Activated CD4-positive, alpha-beta T cell treated with anti-CD3 and anti-CD28 coated beads, Interleukin-2, amount 50 U/mL, for 24 hours (primary cell): ENCODE results near the gene SLC7A5.
"Not testable (repeated sequence)": the region's sequence is repeated elsewhere in the genome, so short reads cannot be mapped to it uniquely, and the experiment has no call there.

Experiments used
- DNase-seq, 2 donors: peaks; one replicate each; pipeline ENCODE4 v3.0.0-alpha.2; 2020; ENCODE audit warnings: low read depth in 1 of 2, low spot score in 1 of 2

The SLC7A5 gene

GRCh38 chr16:87888346-87888745 is 19.0 kb upstream of the SLC7A5 start:
- DNase-seq = not testable (repeated sequence)

GRCh38 chr16:87887931-87888330 is 18.6 kb upstream of the SLC7A5 start:
- DNase-seq = not testable (repeated sequence)

- DNase-seq = not testable (repeated sequence)
Observed at GRCh38 chr16:87885371-87885967, 16.2 kb upstream of the SLC7A5 start.

GRCh38 chr16:87882436-87883019 is 13.2 kb upstream of the SLC7A5 start:
- no peak for DNase-seq

GRCh38 chr16:87881324-87882200 is 12.3 kb upstream of the SLC7A5 start:
- DNase-seq = no peak

- DNase-seq = no peak
Observed at GRCh38 chr16:87880117-87880696, 10.9 kb upstream of the SLC7A5 start.

GRCh38 chr16:87879411-87880013 is 10.2 kb upstream of the SLC7A5 start:
- DNase-seq = not testable (repeated sequence)

GRCh38 chr16:87878704-87879103 is 9.4 kb upstream of the SLC7A5 start:
- no peak for DNase-seq

GRCh38 chr16:87877942-87878507 is 8.7 kb upstream of the SLC7A5 start:
- DNase-seq = peak in 1 of 2 donors; percentile 43

- DNase-seq = peak; percentile 51 to 88
Observed at GRCh38 chr16:87874639-87875427, 5.5 kb upstream of the SLC7A5 start.

GRCh38 chr16:87870418-87871291 is 1.3 kb upstream of the SLC7A5 start:
- not testable (repeated sequence) for DNase-seq

GRCh38 chr16:87869879-87870417 is 641 bp upstream of the SLC7A5 start:
- not testable (repeated sequence) for DNase-seq

GRCh38 chr16:87868254-87869029 is 865 bp downstream of the SLC7A5 start:
- DNase-seq = peak; percentile 54 to 65

GRCh38 chr16:87865902-87866555 is 3.3 kb downstream of the SLC7A5 start:
- not testable (repeated sequence) for DNase-seq

- DNase-seq = no peak
Observed at GRCh38 chr16:87864331-87864989, 4.8 kb downstream of the SLC7A5 start.

GRCh38 chr16:87863327-87863635 is 6.0 kb downstream of the SLC7A5 start:
- not testable (repeated sequence) for DNase-seq
